Smooth muscle cell of the brain vasculature (primary cell): Measurements from ENCODE around the gene GPRC5A.

ENCODE experiments used
- DNase-seq: peaks from one replicate; pipeline ENCODE4 v3.0.0-alpha.2; 2012; ENCODE audit warnings: low read depth, low spot score

The GPRC5A gene

DNA sequence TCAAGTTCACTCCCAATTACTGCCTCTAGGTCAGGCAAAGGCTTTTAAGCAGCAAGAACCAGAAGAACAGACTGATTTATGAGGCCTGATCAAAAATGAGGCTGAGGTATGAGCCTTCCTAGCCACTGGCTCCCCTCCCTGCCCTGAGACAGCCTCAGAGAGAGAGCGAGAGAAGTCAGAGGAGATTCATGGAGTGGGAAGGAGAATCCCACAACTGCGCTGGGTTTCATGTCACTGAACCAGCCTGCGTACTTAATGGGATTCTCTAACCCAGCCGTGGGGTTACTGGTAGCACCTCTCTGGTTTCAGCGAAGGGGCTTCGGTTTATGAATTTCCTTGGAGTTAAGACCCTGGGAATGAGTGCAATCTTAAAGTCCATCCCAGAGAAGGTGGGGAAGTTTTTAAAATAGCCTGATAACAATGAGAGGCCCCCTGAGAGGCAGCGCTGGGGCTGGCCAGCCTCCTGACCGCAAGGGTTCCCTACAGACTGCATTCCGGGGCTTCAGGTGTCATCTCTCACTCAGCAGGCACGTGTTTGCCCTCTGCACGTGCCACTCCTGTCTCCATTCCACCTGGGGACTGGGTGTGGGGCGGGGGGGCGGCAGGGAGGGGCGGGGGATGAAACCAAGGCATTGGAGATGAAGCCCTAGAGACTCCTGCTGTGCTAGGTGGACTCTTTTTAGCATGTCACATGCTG, 6.1 kb upstream of the GPRC5A start:
- DNase-seq: no peak

- DNase-seq: no peak
These were observed 3.9 kb upstream of the GPRC5A start for GRCh38 chr12:12887471-12887870.

DNA sequence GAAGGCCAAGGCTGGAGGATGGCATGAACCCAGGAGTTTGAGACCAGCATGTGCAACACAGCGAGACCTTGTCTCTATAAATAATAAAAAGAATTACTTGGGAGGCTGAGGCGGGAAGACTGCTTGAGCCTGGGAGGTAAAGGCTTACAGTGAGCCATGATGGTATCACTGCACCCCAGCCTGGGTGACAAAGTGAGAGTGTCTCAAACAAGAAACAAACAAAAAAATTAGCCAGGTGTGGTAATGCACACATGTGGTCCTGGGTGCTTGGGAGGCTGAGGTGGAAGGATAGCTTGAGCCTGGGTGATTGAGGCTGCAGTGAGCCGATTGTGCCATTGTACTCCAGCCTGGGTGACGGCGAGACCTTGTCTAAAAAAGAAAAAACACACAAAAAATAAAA, 1.7 kb upstream of the GPRC5A start:
- no peak for DNase-seq

DNA sequence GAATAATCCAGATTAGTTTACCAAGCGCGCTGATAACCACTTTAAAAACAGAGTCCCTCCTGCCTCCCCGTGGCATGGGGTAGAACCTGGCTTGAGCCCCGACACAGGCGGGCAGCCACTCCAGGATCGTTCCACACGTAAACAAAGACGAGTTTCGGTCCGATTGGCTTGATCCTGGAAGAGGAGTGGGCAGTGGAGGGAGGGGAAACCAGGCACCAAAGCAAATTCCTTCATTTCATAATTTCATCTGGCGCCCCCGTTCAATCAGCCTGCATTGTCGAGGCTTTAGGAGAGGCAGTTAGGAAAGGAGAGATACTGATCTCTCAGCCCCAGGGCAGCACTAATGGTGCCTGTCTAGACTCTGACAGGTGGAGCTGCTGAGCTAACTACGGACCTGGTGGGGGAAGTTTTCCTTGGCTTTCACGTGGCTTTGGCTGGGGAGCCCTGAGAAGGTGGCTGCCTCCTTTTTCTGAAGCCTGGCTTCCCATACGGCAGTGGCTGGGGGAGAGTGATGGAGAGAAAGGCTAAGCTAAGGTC, 751 bp upstream of the GPRC5A start:
- DNase-seq: no peak

- DNase-seq: no peak
These were observed 556 bp downstream of the GPRC5A start for GRCh38 chr12:12891881-12892355.

- DNase-seq: no peak
These were observed 1.3 kb downstream of the GPRC5A start for GRCh38 chr12:12892681-12893141.

DNA sequence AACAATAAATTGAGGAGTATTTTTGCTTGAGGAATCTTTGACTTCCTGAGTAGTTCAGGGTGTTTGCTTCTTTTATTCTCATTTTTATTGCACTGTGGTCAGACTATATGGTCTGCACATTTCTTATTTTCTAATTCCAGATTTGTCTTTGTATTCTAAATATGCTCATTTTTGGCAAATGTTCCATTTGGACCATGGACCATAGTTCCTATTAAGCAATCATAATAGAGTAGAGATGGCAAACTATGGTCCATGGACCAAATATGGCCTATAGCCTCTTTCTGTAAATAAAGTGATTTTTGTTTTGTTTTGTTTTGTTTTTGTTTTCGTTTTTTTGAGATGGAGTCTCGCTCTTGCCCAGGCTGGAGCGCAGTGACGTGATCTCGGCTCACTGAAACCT, 2.1 kb downstream of the GPRC5A start:
- no peak for DNase-seq

DNA sequence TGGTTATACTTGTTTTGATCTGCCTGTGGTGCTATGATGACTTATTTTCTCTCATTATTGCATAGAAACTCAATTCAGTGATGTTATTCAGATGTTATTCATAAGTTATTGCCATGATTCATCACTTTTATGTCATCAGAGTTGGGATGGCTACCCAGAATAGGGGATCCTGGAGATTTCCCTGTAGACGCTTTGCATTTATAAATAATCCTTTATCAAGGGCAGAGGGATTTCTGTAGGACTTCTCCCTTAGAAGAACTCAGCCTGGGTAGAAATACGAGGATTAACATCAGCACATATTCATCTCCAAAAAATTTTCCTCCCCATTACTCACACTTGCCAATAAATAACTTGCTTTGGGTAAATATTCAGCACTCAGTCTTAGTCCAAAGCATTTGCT, 4.9 kb downstream of the GPRC5A start:
- no peak for DNase-seq

DNA sequence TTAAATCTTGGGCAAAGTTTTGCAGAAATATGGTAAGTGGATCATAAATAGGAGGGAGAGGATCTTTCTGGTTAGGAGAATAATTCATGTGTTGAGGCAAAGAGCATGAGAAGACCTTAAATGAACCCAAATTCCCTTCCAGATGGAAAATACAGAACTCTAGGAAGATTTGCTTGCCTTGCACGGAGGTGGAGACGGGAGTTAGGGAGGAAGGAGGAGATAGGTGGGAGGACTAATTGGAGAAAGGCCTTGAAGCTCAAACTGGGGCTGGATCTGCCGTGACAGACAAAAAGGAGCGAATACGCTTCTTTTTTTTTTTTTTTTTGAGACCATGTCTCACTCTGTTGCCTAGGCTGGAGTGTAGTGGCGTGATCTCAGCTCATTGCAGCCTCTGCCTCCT, 5.9 kb downstream of the GPRC5A start:
- no peak for DNase-seq

DNA sequence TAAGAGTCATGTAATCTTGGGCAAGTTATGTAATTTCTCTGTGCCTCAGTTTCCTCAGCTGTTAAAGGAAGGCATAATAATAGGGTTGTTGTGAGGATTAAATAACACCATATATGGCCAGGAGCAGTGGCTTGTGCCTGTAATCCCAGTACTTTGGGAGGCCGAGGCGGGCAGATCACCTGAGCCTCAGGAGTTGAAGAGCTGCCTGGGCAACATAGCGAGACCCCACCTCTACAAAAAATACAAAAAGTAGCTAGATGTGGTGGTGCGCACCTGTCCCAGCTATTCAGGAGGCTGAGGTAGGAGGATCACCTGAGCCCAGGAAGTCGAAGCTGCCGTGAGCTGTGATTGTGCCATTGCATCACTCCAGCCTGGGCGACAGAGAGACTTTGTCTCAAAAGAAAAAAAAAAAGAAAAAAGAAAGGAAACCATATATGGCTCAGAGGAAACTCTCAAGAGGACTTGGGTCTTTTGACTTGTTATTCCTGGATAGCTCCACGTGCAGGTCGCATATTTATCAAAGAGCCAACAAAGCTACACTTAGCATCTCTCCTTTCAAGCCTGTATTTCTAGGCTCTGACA, 6.9 kb downstream of the GPRC5A start:
- DNase-seq: no peak

GRCh38 chr12:12898911-12899511, 7.6 kb downstream of the GPRC5A start:
- no peak for DNase-seq

DNA sequence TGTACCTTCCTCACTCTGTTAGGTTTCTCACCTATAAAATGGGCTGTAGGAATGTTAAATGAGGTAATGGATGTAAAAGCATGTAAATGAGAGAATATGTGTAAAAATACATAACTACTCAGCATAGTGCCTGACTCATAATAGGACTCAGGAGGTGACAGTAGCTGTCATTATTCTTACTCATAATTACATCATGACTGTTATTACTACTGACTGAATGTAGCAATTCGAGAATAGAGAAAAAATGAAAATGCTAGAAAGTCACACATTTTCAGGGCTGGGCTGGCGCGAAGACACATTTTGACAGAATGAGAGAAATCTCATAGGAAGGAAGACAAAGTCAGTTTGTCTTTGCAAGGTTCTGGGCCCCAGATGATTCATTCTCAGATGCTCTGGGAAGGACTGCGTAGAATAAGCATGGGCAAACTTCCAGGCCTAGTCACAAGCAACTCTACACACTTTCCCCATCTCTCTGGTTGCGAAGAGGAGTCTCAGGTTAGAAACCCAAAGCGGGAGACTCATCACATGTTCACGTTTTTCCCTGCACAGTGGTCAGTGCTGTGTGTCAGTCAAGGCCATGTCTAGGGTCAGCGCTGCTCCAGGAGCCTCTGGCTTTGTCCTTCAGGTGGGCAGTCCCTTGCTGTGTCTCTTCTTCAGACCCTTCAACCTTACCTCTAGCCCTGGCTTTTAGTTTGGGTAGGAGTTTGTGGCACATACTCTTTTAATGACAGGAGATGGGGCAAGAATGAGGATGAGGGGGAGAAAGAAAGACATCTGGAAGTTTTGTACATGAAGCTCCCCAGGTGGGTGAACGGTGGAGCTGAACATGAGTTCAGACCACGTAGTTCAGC, 8.4 kb downstream of the GPRC5A start:
- peak; percentile 79 for DNase-seq

DNA sequence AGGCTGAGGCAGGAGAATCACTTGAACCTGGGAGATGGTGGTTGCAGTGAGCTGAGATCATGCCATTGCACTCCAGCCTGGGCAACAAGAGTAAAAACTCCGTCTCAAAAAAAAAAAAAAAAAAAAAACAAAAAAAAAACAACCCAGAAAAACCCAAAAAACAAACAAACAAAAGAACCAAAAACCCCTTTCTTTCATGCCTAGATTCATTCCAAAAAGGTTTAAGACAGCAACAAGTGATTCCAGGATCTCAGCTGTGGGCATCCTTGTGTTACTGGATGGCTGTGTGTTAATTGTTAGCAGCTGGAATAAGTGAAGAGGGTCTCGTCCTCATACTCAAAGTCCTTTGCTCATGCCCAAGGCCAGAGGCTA, 9.4 kb downstream of the GPRC5A start:
- no peak for DNase-seq

- DNase-seq: no peak
These were observed 9.9 kb downstream of the GPRC5A start for GRCh38 chr12:12901158-12901791.

DNA sequence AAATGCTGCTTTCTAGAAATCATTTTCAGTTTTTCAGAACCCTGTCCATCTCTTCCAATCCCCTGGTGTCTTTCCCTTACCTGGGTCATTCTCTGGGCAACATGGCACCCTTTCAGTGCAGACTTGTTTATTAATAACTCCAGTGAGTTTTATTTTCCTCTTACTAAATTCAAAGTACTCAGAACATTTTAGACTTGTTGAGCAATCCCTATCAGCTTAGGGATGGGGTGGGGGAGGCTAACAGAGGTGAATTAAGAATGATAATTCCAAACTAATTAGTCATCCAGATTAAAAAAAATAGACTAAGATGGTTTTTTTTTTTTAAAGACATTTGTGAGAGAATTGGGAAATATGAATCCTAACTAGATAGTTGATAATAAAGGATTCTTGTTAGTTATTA, 10.7 kb downstream of the GPRC5A start:
- DNase-seq: no peak

DNA sequence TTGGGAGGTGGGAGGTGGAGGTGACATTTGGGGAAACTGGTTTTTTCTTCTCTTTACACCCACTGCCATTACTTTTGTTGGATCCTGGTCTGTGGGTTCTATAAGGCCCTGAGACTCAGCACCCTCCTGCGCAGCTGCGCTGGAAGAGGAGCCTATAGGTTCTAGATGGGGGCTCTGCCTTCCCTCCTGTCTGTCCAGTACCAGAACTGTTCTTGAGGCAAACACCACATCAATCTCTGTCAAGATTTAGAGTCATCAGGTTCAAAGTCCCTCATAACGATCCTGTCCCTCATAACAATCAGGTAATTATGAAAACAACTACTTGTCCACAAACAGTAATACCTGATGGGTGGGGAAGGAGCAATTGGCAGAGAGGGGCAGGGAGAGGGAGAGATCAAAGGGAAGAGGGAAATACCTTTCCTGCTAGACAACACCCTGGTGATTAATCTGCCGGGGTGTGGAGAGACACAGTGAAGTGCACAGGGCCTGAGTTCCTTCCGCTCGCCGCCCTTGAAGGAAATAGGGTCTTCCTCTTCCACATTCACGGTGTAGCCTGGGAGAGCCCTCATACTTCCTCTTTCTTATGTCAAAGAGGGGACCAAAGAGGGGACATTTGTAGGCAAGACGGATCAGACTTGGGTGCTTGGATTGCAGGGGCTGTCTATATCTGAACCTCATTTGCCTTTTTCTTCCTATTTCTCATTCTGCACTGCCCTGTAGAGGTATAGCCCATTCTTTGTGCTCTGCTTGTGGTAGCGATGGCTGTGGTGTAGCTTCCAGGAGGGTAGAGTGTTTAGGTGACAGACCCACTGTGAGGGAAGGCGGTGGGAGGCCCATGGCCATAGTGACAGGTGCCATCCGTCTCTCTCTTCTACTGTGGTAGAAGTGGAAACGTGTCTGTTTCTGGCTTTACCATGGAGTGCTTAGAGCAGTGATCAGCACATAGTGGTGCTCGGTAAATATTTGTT, 12.6 kb downstream of the GPRC5A start:
- DNase-seq: no peak

- no peak for DNase-seq
These were observed 16.2 kb downstream of the GPRC5A start for GRCh38 chr12:12907552-12907951.

- DNase-seq: no peak
These were observed 16.9 kb downstream of the GPRC5A start for GRCh38 chr12:12908252-12908651.

DNA sequence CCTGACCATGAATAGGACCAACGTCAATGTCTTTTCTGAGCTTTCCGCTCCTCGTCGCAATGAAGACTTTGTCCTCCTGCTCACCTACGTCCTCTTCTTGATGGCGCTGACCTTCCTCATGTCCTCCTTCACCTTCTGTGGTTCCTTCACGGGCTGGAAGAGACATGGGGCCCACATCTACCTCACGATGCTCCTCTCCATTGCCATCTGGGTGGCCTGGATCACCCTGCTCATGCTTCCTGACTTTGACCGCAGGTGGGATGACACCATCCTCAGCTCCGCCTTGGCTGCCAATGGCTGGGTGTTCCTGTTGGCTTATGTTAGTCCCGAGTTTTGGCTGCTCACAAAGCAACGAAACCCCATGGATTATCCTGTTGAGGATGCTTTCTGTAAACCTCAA, 17.3 kb downstream of the GPRC5A start:
- no peak for DNase-seq
